DOHH2 (cell line): ENCODE data around the gene BRCA1.

Experiments used
- H3F3A ChIP-seq: fragments of 200-600 bp; sonication (generic), shearing (Covaris generic); 2 replicates; pipeline ENCODE4 v1.6.0; 2016; ENCODE audit warnings: antibody characterized with exemption, mild to moderate bottlenecking; ENCODE audit not compliant: control insufficient read depth, insufficient read depth
- H3K27ac ChIP-seq: fragments of 200-600 bp; sonication (generic); 2 replicates; pipeline ENCODE4 v1.5.1; 2014; ENCODE audit warnings: low read depth, mild to moderate bottlenecking, low read length, moderate library complexity
- H3K27me3 ChIP-seq: fragments of 200-600 bp; sonication (generic); 2 replicates; pipeline ENCODE4 v1.6.1; 2014; ENCODE audit warnings: mild to moderate bottlenecking, low read length, mixed read lengths; ENCODE audit not compliant: control insufficient read depth
- H3K36me3 ChIP-seq: fragments of 200-600 bp; sonication (generic); 2 replicates; pipeline ENCODE4 v1.6.1; 2014; ENCODE audit warnings: mild to moderate bottlenecking, low read length, moderate library complexity, mixed read lengths; ENCODE audit not compliant: control insufficient read depth
- H3K4me1 ChIP-seq: fragments of 200-600 bp; sonication (generic); 2 replicates; pipeline ENCODE4 v1.6.1; 2014; ENCODE audit warnings: mild to moderate bottlenecking, low read length, mixed read lengths; ENCODE audit not compliant: control insufficient read depth
- H3K4me2 ChIP-seq: fragments of 200-600 bp; sonication (generic); 2 replicates; pipeline ENCODE4 v1.6.0; 2014; ENCODE audit warnings: mild to moderate bottlenecking, low read length, moderate library complexity
- H3K4me3 ChIP-seq: fragments of 200-600 bp; sonication (generic); 2 replicates; pipeline ENCODE4 v1.5.1; 2014; ENCODE audit warnings: mild to moderate bottlenecking, low read length, mixed read lengths
- H3K79me2 ChIP-seq: fragments of 200-600 bp; sonication (generic); 2 replicates; pipeline ENCODE4 v1.6.1; 2014; ENCODE audit warnings: mild to moderate bottlenecking, low read length, mixed read lengths; ENCODE audit not compliant: control insufficient read depth
- H3K9me2 ChIP-seq: fragments of 200-600 bp; sonication (generic); replicated peaks from 2 replicates; pipeline ENCODE4 v1.6.1; 2014; ENCODE audit warnings: mild to moderate bottlenecking, low read length, mixed read lengths; ENCODE audit not compliant: control insufficient read depth
- H3K9me3 ChIP-seq: fragments of 200-600 bp; sonication (generic); 2 replicates; pipeline ENCODE4 v1.6.1; 2014; ENCODE audit warnings: antibody characterized with exemption, low read length, mixed read lengths; ENCODE audit not compliant: control insufficient read depth, insufficient read depth
- H4K20me1 ChIP-seq: fragments of 200-600 bp; sonication (generic); 2 replicates; pipeline ENCODE4 v1.6.0; 2014; ENCODE audit warnings: low read depth, mild to moderate bottlenecking, antibody characterized with exemption, low read length, moderate library complexity; ENCODE audit not compliant: control insufficient read depth, insufficient read depth
- EZH2phosphoT487 ChIP-seq: fragments of 200-600 bp; sonication (generic); IDR thresholded peaks from 2 replicates; pipeline ENCODE4 v1.6.1; 2017; ENCODE audit warnings: borderline replicate concordance, mild to moderate bottlenecking, antibody characterized with exemption, low read length, moderate library complexity, mixed read lengths
- TF ChIP-seq, protein P1 (sequence below): fragments of 200-600 bp; sonication (generic); IDR thresholded peaks from one replicate; pipeline ENCODE4 v1.5.1; 2014; ENCODE audit warnings: antibody characterized with exemption, mild to moderate bottlenecking, low read depth, low read length; ENCODE audit not compliant: poor library complexity, severe bottlenecking

Gene BRCA1

DNA sequence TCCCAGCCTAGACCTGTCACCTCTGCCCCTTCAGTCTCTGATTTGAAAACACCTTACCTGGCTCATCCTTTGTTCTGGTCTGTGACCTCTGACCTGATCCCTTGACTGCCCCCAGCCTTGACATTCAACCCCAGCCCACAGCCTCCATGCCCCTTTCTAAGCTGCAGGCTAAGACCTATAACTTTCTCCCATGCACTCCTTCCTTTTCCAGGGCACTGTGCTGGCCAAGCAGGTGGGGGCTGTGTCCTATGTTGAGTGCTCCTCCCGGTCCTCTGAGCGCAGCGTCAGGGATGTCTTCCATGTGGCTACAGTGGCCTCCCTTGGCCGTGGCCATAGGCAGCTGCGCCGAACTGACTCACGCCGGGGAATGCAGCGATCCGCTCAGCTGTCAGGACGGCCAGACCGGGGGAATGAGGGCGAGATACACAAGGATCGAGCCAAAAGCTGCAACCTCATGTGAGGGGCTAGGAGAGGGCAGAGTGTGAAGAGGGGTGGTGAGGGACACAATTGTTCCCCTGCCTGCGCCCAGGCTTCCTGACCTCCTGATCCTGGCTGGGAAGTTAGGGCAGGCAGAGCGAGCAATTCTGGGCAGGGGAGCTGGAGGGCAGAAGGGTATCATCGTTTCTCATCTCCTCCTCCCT, 96.8 kb downstream of the BRCA1 start:
- H3K27me3 ChIP-seq, result peaks cover 22% of the 10 kb centered on the region
- H3K4me2 ChIP-seq, result no peak overlapping the region
- TF ChIP-seq EZH2phosphoT487, result no peak
- TF ChIP-seq, protein P1, sequence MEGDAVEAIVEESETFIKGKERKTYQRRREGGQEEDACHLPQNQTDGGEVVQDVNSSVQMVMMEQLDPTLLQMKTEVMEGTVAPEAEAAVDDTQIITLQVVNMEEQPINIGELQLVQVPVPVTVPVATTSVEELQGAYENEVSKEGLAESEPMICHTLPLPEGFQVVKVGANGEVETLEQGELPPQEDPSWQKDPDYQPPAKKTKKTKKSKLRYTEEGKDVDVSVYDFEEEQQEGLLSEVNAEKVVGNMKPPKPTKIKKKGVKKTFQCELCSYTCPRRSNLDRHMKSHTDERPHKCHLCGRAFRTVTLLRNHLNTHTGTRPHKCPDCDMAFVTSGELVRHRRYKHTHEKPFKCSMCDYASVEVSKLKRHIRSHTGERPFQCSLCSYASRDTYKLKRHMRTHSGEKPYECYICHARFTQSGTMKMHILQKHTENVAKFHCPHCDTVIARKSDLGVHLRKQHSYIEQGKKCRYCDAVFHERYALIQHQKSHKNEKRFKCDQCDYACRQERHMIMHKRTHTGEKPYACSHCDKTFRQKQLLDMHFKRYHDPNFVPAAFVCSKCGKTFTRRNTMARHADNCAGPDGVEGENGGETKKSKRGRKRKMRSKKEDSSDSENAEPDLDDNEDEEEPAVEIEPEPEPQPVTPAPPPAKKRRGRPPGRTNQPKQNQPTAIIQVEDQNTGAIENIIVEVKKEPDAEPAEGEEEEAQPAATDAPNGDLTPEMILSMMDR, result no peak
- H3K27ac ChIP-seq, result no peak overlapping the region
- peaks cover 4% of the 10 kb centered on the region; the same call in 1 of the 2 replicates for H3F3A ChIP-seq
- H3K79me2 ChIP-seq, result no peaks in the 10 kb centered on the region
- no peaks in the 10 kb centered on the region for H3K36me3 ChIP-seq
- H3K4me1 ChIP-seq, result peaks cover 13% of the 10 kb centered on the region
- H3K4me3 ChIP-seq, result no peak overlapping the region
- no peaks in the 10 kb centered on the region for H4K20me1 ChIP-seq
- H3K9me3 ChIP-seq, result no peaks in the 10 kb centered on the region
- H3K9me2 ChIP-seq, result no peaks in the 10 kb centered on the region

DNA sequence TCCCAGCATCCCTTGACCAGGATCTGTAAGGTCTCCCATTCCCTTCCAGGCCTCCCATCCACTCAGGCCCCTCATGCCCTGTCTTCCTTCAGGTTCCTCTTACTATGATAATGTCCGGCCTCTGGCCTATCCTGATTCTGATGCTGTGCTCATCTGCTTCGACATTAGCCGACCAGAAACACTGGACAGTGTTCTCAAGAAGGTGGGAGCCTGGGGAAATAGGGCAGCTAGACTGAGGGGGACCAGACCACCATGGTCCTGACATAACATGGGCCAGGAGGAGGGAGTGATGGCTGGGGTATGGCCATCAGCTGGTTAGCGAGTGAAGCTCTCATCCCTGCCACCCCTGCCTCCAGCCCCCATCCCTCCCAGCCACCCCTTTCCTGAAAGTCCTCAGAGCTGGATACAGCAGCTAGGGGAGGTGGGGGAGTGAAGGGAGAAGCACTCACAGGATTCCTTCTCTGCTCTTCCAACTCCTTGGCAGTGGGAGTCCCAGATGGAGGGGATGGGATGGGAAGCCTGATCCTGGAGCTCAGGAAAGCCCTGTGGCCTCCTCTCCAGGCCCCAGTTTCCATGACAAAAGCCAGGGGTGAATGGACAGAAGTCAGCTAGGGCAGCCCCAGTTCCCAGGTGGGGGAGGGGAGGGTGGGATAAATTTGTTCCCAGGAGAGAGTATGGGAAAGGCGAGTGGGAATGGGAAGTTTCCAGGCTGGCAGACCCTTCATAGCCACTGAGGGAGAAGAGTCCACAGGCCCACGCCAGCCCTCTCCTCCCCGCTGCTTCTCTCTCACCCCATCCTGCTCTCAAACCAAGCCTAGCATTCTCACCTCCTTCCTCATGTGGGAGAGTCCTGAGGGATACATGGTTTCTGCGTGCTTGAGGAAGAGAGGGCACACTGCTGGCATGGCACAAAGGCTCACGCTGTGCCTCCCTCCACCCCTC, 97.8 kb downstream of the BRCA1 start:
- Histone ChIP-seq H4K20me1 (no peaks in the 10 kb centered on the region), H3K4me3 (no peak overlapping the region), H3F3A (peaks cover 5% of the 10 kb centered on the region; the same call in 1 of the 2 replicates), H3K27ac (no peak overlapping the region), H3K9me2 (no peaks in the 10 kb centered on the region), H3K27me3 (peaks cover 22% of the 10 kb centered on the region), H3K79me2 (no peaks in the 10 kb centered on the region), H3K36me3 (no peaks in the 10 kb centered on the region), H3K4me1 (peaks cover 13% of the 10 kb centered on the region), H3K9me3 (no peaks in the 10 kb centered on the region), H3K4me2 (no peak overlapping the region)
- TF ChIP-seq EZH2phosphoT487, result no peak
- TF ChIP-seq, protein P1, result no peak

DNA sequence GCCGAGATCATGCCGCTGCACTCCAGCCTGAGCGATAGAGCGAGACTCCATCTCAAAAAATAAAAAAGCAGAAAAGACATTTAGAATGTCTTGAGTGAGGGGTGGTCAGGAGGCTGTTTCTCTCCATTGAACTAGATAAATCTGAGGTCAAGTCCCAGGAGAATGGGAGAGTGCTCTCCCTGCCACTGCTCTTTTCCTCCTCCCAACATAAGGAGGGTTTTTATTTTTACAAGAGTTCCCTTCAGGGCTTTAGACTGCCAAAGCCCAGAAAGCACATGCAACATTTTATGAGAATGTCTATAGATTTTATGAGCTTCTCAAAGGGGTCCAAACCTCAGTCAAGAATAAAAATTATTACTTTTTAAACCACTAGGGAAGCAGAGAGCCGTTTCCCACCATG, 98.6 kb downstream of the BRCA1 start:
- H3K4me3 ChIP-seq, result no peak overlapping the region
- H3K27me3 ChIP-seq, result peaks cover 22% of the 10 kb centered on the region
- peaks cover 5% of the 10 kb centered on the region; the same call in 1 of the 2 replicates for H3F3A ChIP-seq
- H3K79me2 ChIP-seq, result no peaks in the 10 kb centered on the region
- peaks cover 13% of the 10 kb centered on the region for H3K4me1 ChIP-seq
- H3K9me3 ChIP-seq, result no peaks in the 10 kb centered on the region
- no peaks in the 10 kb centered on the region for H4K20me1 ChIP-seq
- H3K4me2 ChIP-seq, result no peak overlapping the region
- H3K27ac ChIP-seq, result no peak overlapping the region
- no peaks in the 10 kb centered on the region for H3K9me2 ChIP-seq
- TF ChIP-seq, protein P1, result no peak
- no peak for TF ChIP-seq EZH2phosphoT487
- H3K36me3 ChIP-seq, result no peaks in the 10 kb centered on the region
